Heart right ventricle (tissue), 16 donors: ENCODE measurements around the gene SETD2. TPM values are rescaled to one million over a fixed set of nuclear protein-coding genes. Genes with fewer than 3 reads are reported as not detected.

Source experiments
- ATAC-seq, 8 donors: fragments of 200-7000 bp; cut with Tn5 transposase; one replicate each; pipeline ENCODE4 v1.9.1; 2020; ENCODE audit warnings: mild to moderate bottlenecking in 8 of 8, moderate library complexity in 8 of 8, moderate number of reproducible peaks in 1 of 8
- DNase-seq, 2 donors: peaks; one replicate each; pipeline ENCODE4 v3.0.0-alpha.2; 2020
- H3K27ac ChIP-seq, 10 donors: fragments of 200-600 bp; sonication (generic) in 2 of 10; one replicate each; pipeline versions ENCODE4 v1.5.0 to v1.8.0; 2020 to 2022; ENCODE audit warnings: mild to moderate bottlenecking in 3 of 10
- H3K27me3 ChIP-seq, 7 donors: fragments of 200-600 bp; one replicate each; pipeline ENCODE4 v1.8.0; 2021 to 2022; ENCODE audit warnings: mild to moderate bottlenecking in 2 of 7
- H3K36me3 ChIP-seq, 9 donors: fragments of 200-600 bp; sonication (generic) in 1 of 9; one replicate each; pipeline versions ENCODE4 v1.5.0 to v1.8.0; 2020 to 2022; ENCODE audit warnings: mild to moderate bottlenecking in 2 of 9
- H3K4me1 ChIP-seq, 9 donors: fragments of 200-600 bp; sonication (generic) in 1 of 9; one replicate each; pipeline versions ENCODE4 v1.5.0 to v1.8.0; 2020 to 2022; ENCODE audit warnings: mild to moderate bottlenecking in 4 of 9
- H3K4me3 ChIP-seq, 10 donors: fragments of 200-600 bp; sonication (generic) in 2 of 10; one replicate each; pipeline versions ENCODE4 v1.5.0 to v1.8.0; 2020 to 2022; ENCODE audit warnings: mild to moderate bottlenecking in 7 of 10, moderate library complexity in 2 of 10
- H3K9me3 ChIP-seq, 11 donors: fragments of 200-600 bp in 10 of 11; sonication (generic) in 2 of 11; one replicate each; pipeline versions ENCODE4 v1.5.0 to v1.8.0; 2013 to 2022; ENCODE audit warnings: mild to moderate bottlenecking in 2 of 11, control low read depth in 1 of 11, moderate library complexity in 1 of 11
- CTCF ChIP-seq, 9 donors: fragments of 200-600 bp; sonication (generic) in 2 of 9; IDR thresholded peaks; one replicate each; pipeline versions ENCODE4 v1.5.0 to v1.8.0; 2021 to 2022; ENCODE audit warnings: antibody characterized with exemption in 9 of 9, mild to moderate bottlenecking in 5 of 9, moderate library complexity in 1 of 9
- WGBS, 2 donors: extraction: QIAGEN DNeasy Blood & Tissue Kit; methylation state at CpG; one replicate each; pipeline ENCODE4 v1.1.7; 2013; ENCODE audit warnings: inconsistent platforms in 1 of 2; 5-methylcytosine and 5-hydroxymethylcytosine counted together
- intact Hi-C, 10 donors: fragments of 100-400 bp; cut with DNase I; formaldehyde crosslinking; loops; one replicate each; pipeline versions ENCODE4 v1.11.1 to v1.14.2; 2022
- polyA plus RNA-seq, 2 donors: library from polyadenylated mRNA; stranded (reverse); fragments of 200-250 nt; gene quantifications; one replicate each; pipeline ENCODE4 v1.2.3, GENCODE V29; 2013
- total RNA-seq, 10 donors: library from RNA; stranded (reverse); fragmentation: NEBNext Ultra II Directional in 3 of 10; extraction: Animal tissue kit (Norgen Biotek cat#: 25700) in 3 of 10; gene quantifications; one replicate each; pipeline versions ENCODE4 v1.2.1 to v1.2.4, GENCODE V29; 2021 to 2023
- donor health status: Arrhythmogenic right ventricular cardiomyopathy.
- donor health status: ischemic (EF 13 %, LVEDD 7.1; RV severe dilation, severe dysfunction).
- donor health status: healthy with polysubstance abuse.
- donor health status: DM: no; HTN: yes; CAD: no.
- donor health status: DM: no; HTN: no; CAD: no.
- donor health status: ischemic (EF 25% LVEDD 6.9; RV normal size, moderate dysfunction).
- donor health status: ischemic (EF 25% LVEDD 5.7; RV mildly dilated, moderate dysfunction).
- donor health status: healthy.
- donor health status: DM: yes; HTN: yes; CAD: no.
- donor health status: Ischemic cardiomyopathy.
- donor health status: ischemic (EF 35%, LVEDD 5.7; RV mildly dilated, moderate dysfunction).
- donor health status: nonischemic (EF 11% LVEDD 7.7; RV severe dilation, severe dysfunction).
- donor health status: DM: yes; HTN: yes; CAD: no.
- donor health status: PGD.
- donor health status: ischemic (EF 29% LVEDD 5.4; RV normal size, mild dysfunction).
- donor health status: nonischemic (EF 23%, LVEDD 6.1; RV moderate dilation, normal function).

SETD2 gene
- total and polyA plus RNA-seq, 12 donors: 8.6 to 34.4 (median 30.0) TPM

GRCh38 chr3:47057212-47057671 lies 106.7 kb downstream of the SETD2 start:
- WGBS, 2 donors: 88 to 96% methylated on average over 6 of the region's 6 CpGs

GRCh38 chr3:47056705-47057104 lies 107.2 kb downstream of the SETD2 start:
- H3K9me3 ChIP-seq: no peaks in the 10 kb centered on the region
- 93 to 96% methylated on average over 3 of the region's 3 CpGs for WGBS, 2 donors
- peak overlapping the region in 1 of 10 donors; percentile 52 for H3K27ac ChIP-seq
- no peak for DNase-seq
- no peak for TF ChIP-seq CTCF (IDR thresholded peaks at IDR 0.05)
- peaks cover 0 to 22% (median 0%) of the 10 kb centered on the region in 9 donors for H3K4me1 ChIP-seq
- H3K4me3 ChIP-seq: no peak overlapping the region
- H3K36me3 ChIP-seq: peaks cover 0 to 82% (median 15%) of the 10 kb centered on the region in 9 donors
- ATAC-seq: no peak
- no peaks in the 10 kb centered on the region for H3K27me3 ChIP-seq
- intact Hi-C loops: no loop called here

More at GRCh38 chr3:47057212-47057671, 106.7 kb downstream of the SETD2 start:
- H3K4me1 ChIP-seq: peaks cover 0 to 22% (median 0%) of the 10 kb centered on the region in 9 donors
- intact Hi-C loops: no loop called here
- no peak overlapping the region for H3K4me3 ChIP-seq
- DNase-seq: no peak
- ATAC-seq: no peak
- no peaks in the 10 kb centered on the region for H3K9me3 ChIP-seq
- no peak for TF ChIP-seq CTCF (IDR thresholded peaks at IDR 0.05)
- no peaks in the 10 kb centered on the region for H3K27me3 ChIP-seq
- peaks cover 0 to 82% (median 15%) of the 10 kb centered on the region in 9 donors for H3K36me3 ChIP-seq
- peak overlapping the region in 1 of 10 donors; percentile 52 for H3K27ac ChIP-seq

- TF ChIP-seq CTCF (IDR thresholded peaks at IDR 0.05): no peak
- Histone ChIP-seq H3K27ac (no peak overlapping the region), H3K36me3 (peaks cover 0 to 69% (median 15%) of the 10 kb centered on the region in 9 donors), H3K4me3 (no peak overlapping the region), H3K4me1 (peaks cover 0 to 27% (median 0%) of the 10 kb centered on the region in 9 donors), H3K9me3 (no peaks in the 10 kb centered on the region), H3K27me3 (no peaks in the 10 kb centered on the region)
- no peak for DNase-seq
- no peak for ATAC-seq
- intact Hi-C loops: no loop called here
Observed at GRCh38 chr3:47054412-47054811, 109.5 kb downstream of the SETD2 start.

- Histone ChIP-seq H3K27me3 (no peaks in the 10 kb centered on the region), H3K9me3 (no peaks in the 10 kb centered on the region), H3K36me3 (peaks cover 0 to 56% (median 11%) of the 10 kb centered on the region in 9 donors), H3K4me1 (peaks cover 0 to 10% (median 0%) of the 10 kb centered on the region in 9 donors), H3K4me3 (no peak overlapping the region), H3K27ac (no peak overlapping the region)
- TF ChIP-seq CTCF (IDR thresholded peaks at IDR 0.05): no peak
- DNase-seq: no peak
- ATAC-seq: no peak
- intact Hi-C loops: no loop called here
Observed at GRCh38 chr3:47047673-47048072, 116.2 kb downstream of the SETD2 start.
